GM06990 (cell line): ENCODE data around the gene ITPA.

Experiments
- DNase-seq: peaks from one replicate; pipeline ENCODE4 v3.0.0-alpha.2; 2011; ENCODE audit not compliant: insufficient read length; ENCODE audit errors: extremely low read depth
- H3K27me3 ChIP-seq: replicated peaks from 2 replicates; pipeline ENCODE4 v1.6.0; 2011; ENCODE audit warnings: low read length; ENCODE audit not compliant: control insufficient read depth, insufficient read depth
- H3K36me3 ChIP-seq: 2 replicates; pipeline ENCODE4 v1.5.1; 2011; ENCODE audit warnings: low read length; ENCODE audit not compliant: control insufficient read depth, insufficient read depth
- H3K4me3 ChIP-seq: replicated peaks from 2 replicates; pipeline ENCODE4 v1.5.1; 2011; ENCODE audit warnings: low read depth, mild to moderate bottlenecking, control low read depth, low read length
- TF ChIP-seq, protein P1 (sequence below): IDR thresholded peaks from 2 replicates; pipeline ENCODE4 v1.5.1; 2011; ENCODE audit warnings: low read length, control low read depth, mild to moderate bottlenecking, inconsistent platforms; ENCODE audit not compliant: insufficient read depth, poor library complexity, severe bottlenecking

ITPA gene

DNA sequence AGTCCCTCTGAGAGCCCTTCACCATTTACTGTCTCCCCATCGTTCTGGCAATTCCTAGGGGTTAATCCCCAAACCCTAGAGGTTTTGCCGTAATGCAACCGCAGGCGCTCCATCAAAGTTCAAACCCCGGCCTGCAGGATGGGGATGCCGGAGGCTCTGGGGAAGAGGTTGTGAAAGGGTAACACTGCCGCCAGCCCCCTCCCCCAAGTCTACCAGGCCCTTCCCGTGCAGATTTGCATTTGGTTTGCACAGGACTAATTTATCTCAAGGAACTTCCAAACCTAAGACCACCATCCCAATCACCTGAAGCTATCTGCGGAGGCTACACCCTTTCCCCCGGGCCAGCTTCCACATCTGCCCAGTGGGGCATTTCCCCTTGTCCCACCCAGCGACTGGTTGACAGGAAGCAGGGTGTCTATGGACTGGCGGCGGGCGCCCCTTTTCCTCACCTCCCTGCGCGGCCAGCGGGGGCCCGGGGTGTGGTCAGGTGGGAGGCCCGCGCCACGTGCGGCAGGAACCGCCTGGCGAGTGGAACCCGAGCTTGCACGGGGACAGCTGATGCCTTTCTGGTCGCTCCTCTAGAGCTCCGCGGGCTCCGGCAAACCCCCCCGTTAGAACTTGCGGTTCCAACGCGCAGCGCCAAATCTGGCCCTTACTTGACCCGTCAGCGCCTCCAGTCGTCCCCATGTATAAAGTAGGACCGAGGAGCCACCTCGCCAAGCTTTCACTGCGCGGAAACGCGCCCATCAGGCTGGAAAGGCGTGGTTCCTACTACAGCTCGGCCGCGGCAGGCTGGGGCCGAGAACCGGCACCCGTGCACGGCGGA, 39.1 kb downstream of the ITPA start:
- H3K36me3 ChIP-seq: no peaks in the 10 kb centered on the region
- H3K27me3 ChIP-seq: peaks cover 4% of the 10 kb centered on the region
- TF ChIP-seq, protein P1, sequence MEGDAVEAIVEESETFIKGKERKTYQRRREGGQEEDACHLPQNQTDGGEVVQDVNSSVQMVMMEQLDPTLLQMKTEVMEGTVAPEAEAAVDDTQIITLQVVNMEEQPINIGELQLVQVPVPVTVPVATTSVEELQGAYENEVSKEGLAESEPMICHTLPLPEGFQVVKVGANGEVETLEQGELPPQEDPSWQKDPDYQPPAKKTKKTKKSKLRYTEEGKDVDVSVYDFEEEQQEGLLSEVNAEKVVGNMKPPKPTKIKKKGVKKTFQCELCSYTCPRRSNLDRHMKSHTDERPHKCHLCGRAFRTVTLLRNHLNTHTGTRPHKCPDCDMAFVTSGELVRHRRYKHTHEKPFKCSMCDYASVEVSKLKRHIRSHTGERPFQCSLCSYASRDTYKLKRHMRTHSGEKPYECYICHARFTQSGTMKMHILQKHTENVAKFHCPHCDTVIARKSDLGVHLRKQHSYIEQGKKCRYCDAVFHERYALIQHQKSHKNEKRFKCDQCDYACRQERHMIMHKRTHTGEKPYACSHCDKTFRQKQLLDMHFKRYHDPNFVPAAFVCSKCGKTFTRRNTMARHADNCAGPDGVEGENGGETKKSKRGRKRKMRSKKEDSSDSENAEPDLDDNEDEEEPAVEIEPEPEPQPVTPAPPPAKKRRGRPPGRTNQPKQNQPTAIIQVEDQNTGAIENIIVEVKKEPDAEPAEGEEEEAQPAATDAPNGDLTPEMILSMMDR: no peak
- no peak for DNase-seq
- H3K4me3 ChIP-seq: no peak overlapping the region

DNA sequence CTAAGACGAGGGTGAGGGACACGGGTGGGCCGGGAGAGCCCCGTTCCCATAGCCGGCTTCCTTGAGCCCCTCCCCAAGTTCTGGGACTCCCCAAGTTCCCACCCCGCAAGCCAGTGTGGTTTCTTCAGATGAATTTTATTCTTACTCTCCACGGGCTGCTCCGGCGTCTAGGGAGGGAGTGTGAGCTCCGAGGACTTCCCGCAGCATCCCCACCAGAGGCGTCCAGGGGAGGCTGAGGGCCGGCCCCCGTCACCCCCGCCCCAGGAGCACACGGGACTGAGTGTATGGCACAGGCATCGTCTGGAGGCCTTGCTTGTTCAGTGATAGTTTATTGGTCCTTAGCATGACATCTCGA, 39.7 kb downstream of the ITPA start:
- DNase-seq: no peak
- TF ChIP-seq, protein P1: no peak
- no peak overlapping the region for H3K4me3 ChIP-seq
- peaks cover 4% of the 10 kb centered on the region for H3K27me3 ChIP-seq
- no peaks in the 10 kb centered on the region for H3K36me3 ChIP-seq

DNA sequence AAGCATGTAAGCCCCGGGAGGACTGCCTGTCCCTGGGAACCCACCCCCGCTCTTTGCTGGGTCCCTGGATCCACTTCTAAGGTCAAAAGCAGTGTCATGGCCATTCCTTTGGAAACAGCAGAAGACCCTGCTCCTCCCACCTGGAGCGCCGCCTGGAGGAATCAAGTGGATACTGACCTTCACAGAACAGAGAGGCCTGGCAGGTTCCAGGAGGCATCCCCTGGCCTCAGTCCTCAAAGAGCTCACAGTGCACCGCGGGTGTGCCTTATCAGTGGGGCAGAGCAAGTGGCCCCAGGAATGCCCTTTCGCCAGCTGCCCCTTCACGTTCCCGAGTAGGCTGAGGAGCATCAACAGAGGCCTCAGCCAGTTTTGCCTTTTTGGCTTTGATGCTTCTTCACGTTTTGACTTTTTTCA, 40.8 kb downstream of the ITPA start:
- no peak for DNase-seq
- no peak overlapping the region for H3K4me3 ChIP-seq
- TF ChIP-seq, protein P1: peak; percentile 43
- H3K36me3 ChIP-seq: no peaks in the 10 kb centered on the region
- H3K27me3 ChIP-seq: peaks cover 4% of the 10 kb centered on the region

DNA sequence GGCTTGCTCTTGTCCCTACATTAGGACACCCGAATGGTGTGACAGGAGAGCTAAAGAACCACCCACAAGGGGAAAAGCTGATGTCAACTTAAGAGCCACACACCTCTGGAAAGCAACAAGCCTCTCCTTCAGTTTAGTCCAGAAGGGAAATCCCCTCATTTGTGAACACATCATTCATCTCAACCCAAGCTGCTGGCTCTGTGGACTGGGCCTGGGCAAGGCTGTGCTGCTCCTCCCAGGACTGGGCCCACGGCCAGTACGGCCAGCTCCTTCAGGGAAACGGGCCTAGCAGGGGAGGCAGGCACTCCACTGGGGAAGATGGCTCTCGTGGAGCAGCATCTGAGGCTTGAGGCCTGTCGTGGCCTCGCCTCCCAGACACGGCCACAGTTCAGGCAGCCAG, 42.5 kb downstream of the ITPA start:
- Histone ChIP-seq H3K27me3 (peaks cover 4% of the 10 kb centered on the region), H3K4me3 (no peak overlapping the region), H3K36me3 (no peaks in the 10 kb centered on the region)
- TF ChIP-seq, protein P1: no peak
- no peak for DNase-seq

DNA sequence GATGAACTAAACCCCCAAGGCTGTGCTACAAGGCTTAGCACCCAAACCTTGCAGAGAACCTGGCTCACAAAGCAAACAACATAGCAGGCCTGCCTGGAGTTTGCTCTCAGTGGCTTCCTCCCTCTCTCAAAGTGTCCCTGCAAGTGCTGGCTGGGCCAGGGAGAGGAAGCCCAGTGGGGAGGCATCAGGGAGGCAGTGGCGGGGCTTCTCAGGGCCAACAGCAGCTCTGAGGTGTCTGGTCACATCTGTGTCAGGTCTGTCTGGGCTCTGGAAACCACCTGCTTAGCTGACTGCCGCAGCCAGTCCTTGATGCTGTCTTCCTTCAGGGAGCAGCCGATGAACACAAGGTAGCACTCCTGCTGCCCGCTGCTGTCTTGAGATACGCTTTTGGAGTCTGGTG, 46.4 kb downstream of the ITPA start:
- TF ChIP-seq, protein P1: no peak
- DNase-seq: no peak
- H3K27me3 ChIP-seq: no peaks in the 10 kb centered on the region; the same call in none of the 2 replicates
- no peak overlapping the region for H3K4me3 ChIP-seq
- no peaks in the 10 kb centered on the region for H3K36me3 ChIP-seq
